Right hindlimb (tissue), 1 donor: Measurements from ENCODE around the gene LGALS3.
A peak's percentile ranks its signal among the peaks of the same experiment; 100 is the strongest.
"Not testable (repeated sequence)": the region's sequence is repeated elsewhere in the genome, so short reads cannot be mapped to it uniquely, and the experiment has no call there.

Experiments
- DNase-seq: peaks from one replicate; pipeline ENCODE4 v3.0.0-alpha.2; 2018

LGALS3 gene

DNA sequence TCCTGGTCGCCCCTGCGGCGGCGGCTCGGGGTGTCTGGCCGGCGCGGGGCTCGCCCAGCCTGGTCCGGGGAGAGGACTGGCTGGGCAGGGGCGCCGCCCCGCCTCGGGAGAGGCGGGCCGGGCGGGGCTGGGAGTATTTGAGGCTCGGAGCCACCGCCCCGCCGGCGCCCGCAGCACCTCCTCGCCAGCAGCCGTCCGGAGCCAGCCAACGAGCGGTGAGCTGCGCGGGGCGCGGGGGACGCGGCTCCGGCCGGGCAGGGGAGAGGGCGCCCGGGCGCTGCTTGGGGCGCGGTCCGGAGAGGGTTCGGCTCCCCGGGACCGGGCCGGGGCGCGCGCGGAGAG lies at the start of gene LGALS3:
TSS of gene LGALS3 (plus strand) at position 167 of the 342 bp plus-strand sequence. CDS start 8,122 bp downstream, outside the sequence.
- peak; percentile 67 for DNase-seq

DNA sequence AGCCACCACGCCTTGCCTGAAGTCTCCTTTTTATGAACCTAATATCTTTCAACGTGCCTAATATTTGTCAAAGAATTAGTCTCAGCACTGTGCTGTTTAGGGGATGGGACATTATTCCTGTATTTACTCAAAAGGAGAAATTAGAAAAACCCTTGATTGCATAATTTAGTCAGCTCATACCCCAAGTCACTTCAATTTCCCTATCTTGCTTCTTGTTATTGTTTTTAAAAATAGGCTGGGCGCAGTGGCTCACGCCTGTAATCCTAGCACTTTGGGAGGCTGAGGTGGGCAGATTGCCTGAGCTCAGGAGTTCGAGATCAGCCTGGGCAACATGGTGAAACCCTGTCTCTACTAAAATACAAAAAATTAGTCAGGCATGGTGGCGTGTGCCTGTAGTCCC lies 49.1 kb upstream of the LGALS3 start:
- DNase-seq: not testable (repeated sequence)

DNA sequence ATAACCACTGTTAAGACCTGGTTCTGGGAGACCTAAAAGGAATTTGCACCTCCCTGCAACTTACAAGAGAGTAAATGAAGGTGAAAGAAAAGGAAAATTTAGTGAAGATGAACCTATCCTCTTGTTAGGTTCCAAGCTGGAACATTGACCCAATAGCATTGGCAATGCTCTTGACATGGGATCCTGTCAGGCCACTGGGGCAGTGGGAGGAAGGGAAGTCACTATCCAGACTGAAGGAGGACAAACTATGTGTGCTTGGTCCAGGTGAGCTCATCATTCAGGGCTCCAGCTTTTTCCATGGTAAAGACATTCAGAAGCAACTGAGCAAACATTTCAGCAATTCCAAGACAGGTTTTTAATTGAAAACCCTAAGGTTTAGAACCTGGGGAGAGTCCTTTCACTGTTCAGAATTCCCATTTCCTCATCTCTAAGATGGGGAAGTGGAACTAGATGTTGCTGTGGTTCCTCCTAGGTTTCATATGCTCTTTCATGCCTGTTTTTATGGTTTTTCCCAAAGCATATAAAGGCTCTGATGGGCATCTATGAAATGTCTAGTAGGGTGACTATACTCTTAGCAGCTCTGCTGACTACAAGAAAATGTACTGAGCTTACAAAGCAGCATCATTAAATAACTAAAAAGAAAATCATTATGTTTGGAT lies 44.5 kb upstream of the LGALS3 start:
- no peak for DNase-seq

DNA sequence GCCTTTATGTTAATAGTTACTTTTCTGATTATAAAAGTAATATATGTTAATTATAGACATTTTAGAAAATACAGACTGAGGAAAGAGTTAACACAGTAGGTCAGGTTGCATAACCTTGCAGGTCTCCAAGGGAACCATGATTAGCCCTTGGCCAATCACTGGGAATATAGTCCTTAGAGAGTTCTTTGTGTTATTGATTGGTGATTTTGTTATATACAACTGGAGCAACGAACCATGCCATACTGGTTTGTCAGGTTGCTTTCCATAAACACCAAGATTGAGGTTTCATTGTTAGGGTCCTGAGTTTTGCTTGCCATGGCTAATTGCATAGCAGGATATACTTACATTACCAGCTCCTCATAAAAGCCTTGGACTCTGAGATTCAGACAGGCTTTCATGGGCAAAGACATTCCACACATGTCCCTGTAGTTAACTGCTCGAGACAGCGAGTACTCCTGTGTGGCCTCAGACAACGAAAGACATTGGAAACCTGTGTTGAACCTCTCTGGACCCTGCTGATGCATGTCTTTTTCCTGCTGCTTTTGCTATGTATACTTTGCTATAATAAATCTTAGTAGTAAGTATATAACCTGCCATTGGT lies 43.9 kb upstream of the LGALS3 start:
- no peak for DNase-seq

DNA sequence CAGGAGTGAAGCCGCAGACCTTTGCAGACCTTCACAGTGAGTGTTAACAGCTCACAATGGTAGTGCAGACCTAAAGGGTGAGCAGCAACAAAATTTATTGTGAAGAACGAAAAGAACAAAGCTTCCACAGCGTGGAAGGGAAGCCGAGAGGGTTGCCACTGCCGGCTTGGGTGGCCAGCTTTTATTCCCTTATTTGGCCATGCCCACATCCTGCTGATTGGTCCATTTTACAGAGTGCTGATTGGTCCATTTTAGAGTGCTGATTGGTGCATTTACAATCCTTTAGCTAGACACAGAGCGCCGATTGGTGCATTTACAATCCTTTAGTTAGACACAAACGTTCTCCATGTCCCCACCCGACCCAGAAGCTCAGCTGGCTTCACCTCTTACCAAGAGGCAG lies 42.1 kb upstream of the LGALS3 start:
- no peak for DNase-seq

DNA sequence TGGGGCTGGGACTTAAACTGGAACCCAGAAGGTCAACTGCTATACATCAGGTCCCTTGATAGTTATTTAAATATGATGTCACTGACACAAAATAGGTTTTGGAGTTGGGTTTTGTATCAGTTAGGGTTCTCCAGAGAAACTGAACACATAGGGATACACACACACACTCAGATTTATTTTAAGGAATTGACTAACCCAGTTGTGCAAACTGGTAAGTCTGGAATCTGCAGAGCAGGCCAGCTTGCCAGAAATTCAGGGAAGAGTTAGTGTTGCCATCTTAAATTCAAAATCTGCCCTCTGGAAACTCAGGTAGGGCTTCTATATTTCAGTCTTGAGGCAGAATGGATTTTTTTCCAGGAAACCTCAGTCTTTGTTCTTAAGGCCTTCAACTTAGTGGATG lies 40.7 kb upstream of the LGALS3 start:
- no peak for DNase-seq

DNA sequence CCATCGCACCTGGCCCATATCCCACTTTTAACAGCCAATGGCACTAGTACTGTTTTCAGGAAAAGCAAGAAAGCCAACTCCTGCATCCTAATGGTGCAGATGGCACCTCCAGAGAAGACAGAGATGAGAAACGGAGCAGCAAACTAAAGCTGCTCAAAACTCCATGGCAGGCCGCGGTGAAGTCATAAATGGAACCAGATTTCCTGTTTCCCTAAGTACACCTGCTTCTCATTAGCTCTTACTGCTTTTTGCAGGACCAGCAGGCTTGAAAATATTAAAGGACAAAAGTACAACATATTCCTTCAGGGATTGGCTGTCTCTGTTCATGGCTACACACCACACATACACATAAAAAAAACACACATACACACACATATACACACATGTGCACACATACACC lies 36.7 kb upstream of the LGALS3 start:
- peak; percentile 28 for DNase-seq

DNA sequence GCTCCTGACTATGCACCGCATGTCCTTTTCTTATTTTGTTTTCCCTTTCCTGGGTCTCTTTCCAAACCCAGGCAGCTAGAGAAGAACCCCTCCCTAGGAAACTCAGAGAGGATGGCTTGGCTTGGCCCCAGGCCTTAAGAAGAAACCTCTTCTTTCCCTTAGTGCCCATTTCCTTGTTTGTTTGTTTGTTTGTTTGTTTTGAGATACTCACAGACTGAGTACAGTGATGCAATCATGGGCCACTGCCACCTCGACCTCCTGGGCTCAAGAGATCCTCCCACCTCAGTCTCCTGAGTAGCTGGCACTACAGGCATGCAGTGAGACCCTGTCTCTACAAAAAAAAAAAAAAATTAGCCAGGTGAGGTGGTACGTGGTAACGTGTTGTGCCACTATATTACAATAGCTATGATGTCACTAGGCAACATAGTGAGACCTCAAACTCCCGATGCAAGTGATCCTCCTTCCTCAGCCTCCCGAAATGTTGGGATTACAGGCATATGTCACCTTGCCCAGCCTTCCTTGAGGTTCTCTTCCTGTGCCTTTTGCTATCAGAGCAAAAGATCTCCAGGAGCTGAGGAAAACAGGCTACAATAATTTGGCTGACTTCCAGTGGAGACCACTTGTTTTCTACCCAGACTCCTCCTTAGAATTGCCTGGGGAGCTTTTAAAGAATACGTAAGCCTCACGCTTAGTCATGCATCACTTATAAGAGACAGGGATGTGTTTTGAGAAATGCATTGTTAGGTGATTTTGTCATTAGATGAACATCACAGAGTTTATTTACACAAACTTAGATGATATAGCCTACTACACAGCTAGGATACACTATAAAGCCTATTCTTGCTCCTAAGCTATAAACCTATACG lies 34.5 kb upstream of the LGALS3 start:
- DNase-seq: no peak

DNA sequence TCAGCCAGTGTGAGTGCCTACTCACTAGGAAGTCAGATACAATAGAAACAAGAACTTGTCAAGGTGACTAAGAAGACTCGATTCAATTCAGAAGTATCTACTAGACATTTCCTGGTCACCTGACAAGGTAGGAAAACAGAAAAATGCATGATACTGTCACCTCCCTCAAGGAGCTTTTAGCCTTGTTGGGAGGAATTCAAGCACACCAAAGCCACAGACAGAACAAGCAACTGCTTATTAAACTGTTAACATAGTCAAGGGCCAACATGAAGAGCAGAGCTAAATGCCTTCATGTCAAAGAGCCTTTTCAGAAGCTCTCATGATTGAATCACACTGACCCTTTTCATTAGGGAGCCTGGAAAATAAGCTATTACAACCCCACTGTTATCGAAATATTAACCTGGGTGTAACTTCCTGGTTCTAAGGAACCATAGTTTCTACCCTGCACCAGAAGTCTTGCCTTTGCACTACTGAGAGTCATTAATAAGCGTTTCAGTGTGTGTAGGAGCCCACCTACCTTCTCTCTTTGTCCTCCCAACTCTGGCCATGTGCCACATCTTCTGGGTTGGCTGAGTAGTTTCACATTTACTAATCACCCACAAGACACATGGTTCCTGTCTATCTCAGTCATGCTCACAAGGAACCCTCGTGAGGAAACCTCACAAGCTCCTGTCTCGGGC lies 31.0 kb upstream of the LGALS3 start:
- no peak for DNase-seq

DNA sequence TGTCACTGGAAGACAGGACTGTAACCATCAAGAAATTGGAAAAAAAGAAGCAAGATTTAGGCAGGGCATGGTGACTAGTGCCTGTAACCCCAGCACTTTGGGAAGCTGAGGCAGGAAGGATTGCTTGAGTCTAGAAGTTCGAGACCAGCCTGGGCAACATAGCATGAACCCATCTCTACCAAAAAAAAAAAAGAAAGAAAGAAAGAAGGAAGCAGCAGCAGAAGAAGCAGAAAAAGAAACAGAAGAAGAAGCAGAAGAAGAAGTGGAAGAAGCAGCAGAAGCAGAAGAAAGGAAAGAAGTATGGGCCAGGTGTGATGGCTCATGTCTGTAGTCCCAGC lies 30.5 kb upstream of the LGALS3 start:
- no peak for DNase-seq

DNA sequence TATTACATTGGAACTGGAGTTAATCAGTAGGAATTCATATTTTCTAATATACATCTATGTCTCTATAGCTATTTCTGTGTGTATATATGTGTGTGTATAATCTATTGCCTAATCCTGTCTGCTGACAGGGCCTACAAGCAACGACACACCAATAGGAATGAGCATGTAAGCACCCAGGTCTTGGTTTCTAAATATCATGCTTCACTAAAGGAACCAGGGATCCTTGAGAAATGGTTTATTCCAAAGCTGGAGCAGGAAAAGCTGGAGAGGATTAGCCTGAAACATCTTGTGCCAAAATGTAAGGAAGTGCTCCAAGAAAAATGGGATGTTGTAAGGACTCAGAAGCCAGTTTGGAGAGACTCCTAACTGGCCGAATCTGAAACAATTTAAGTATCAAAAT lies 29.3 kb upstream of the LGALS3 start:
- DNase-seq: peak; percentile 44

DNA sequence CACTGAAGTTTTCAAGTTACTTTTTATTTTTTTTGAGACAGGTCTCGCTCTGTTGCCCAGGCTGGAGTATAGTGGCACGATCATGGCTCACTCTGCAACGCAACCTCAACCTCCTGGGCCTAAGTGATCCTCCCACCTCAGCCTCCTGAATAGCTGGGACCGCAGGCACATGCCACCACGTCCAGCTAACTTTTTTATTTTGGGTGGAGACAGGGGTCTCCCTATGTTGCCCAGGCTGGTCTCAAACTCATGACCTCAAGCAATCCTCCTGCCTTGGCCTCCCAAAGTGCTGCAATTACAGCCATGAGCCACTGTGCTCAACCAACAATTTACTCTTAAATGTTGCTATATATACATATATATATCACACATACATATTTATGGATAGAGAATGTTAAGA lies 27.4 kb upstream of the LGALS3 start:
- no peak for DNase-seq

DNA sequence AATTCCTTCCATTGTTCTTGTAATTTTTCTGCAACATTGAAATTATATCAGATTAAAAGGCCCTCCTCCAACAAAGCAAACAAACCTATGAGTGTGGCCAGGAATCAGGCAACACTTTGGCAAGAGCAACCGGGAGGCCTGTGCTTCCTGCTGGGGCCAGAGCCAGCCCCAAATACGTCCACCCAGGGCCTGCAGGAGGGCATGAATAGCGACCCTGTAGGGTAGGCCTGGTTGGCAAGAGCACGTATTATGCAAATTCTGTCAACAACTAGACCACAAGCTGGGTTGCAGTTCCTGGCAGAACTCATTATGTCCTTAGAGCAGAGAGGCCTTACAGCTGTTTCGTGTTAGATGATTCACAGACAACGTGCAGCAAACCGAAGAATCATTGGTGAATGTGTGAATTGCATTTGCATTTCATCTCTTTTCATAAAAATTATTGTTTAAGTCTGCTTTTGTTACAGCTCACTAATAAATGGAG lies 26.9 kb upstream of the LGALS3 start:
- DNase-seq: peak; percentile 81

DNA sequence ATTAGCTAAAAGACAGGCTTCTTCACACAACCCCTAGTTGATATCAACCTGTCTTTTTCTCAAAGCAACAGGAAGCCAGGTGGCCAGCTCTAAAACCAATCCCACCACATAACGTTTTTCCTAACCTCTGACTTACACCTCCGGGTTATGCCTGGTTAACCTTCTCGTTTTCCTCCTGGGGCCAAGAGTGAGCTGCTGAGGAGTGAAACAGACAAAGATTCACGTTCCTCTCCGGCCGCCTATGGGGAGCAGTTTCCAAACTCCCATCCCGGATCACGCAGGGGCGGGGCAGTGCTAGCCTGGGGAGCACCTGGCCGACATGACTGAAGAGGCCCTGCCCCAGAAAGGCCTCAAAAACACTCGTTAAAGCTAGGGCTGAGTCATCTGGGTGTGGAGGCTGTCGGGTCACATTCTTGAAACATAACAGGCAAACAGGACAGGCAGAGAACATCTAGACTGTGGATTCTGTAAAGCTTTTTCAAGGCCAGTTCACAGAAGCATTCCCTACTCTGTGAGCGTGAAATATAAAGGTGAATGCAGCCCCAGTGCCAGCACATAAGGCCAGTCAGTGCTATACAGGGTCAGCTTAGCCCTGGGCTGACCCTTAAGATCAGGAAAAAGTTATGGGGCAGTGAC lies 25.9 kb upstream of the LGALS3 start:
- peak; percentile 73 for DNase-seq

DNA sequence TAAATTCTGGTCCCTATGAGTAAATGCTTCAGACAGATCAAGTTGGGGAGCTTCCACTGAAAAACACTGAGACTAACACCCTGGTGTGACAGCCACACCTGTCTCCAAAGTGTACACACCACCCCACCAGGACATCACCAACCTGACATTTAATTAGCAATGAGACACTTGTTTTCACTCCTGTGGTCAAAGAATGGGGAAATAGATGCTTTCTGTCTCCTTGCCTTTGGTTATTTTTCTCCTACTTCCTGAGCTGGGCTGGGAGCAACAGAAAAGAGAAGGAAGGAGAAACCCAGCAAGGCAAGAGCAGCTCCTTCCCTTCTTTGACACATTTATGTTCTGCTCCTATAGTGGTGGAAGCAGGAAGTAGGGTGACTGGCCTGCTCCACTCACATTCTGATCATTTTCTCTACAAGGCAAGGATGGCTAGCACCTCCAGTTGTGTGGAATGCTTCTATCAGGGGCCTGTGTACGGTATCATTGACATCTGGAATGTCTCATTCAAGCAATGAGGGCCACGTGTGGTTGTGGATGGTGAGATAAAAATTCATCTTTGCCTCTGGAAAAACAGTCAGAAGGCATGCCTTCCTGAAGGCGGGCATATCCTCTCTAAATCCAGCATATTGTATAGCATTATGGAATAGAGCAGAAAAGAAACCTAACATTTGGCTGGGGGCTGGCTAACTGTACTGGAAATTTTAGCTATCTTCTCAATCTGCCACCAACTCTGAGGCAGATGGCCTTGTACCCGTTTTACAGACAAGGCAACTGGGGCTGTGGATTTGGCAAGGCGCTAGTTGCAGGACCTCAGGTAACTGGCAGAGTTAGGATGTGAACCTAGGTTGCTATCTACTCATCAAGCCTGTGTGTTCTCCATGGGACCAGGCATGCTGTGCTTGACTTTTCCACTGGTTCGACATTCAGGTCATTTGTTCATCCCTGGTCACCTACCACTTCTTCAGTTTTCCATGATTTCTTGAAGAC lies 24.8 kb upstream of the LGALS3 start:
- no peak for DNase-seq

DNA sequence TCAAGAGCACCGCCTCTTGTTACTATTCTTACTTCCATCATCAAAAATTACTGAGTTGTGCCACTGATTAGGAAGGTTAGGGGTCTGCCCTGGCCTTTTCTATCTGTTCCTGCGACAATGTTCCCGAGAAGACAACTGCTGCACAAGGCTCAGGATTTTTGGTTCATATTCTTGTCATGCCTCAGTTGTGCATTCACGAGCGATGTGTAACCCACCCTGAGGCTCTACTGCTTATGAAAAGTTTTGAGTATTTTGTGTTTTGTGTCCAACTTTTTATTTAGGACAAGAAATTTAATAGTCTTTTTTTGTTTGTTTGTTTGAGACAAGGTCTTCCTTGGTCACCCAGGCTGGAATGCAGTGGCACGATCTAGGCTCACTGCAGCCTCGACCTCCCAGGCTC lies 23.1 kb upstream of the LGALS3 start:
- no peak for DNase-seq

DNA sequence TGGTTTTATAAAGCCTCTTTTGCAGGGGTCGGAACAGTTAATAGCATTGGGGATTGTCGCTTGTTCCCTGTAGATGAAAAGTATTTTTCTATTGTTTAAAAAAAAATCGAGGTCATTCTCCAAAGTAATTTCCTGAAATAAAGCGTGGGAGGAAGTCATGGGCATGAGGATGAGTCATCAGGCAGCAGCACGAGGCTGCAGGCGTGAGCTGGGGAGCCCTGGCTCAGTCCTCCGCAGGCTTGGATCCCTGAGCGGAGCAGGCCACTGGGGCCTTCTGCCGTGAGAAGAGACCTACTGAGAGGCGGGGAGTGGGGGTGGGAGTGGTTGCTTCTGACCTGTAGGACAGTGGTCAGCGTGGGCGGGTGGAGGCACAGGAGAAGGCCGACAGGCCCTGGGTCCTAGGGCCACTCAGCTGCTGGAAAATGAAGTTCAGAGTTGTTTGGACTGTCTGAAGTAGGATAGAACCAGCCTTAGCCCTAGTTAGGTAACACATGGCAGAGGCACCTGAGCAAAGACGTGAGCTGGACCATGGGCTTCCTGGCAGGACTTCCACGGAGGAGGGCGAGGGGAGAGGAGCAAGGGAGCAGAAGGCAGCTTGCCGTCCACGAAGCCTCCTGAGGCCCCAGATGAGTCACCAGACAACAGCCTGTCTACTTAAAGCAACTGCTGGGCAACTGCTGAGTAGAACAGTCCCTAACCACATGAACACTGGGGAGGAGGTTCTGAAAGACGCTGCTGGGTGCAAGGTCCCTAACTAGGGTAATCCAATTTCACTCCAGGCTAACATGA lies 21.1 kb upstream of the LGALS3 start:
- DNase-seq: peak; percentile 77

DNA sequence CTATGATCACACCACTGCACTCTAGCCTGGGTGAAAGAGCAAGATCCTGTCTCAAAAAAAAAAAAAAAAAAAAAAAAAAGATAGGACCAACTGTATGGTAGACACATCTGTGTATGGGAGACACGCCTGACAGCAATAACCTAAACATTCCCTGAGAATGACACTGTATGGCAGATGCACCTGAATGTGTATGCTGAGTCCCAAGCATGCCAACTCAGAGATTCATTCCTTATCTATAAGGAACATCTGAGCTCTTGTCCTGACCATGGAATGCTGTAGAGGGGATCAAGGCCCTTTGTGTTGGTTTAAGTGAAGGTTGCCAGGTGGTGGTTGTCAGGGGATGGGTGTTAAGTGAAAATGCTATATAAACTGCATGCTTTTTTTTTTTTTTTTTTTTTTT lies 19.2 kb upstream of the LGALS3 start:
- no peak for DNase-seq

DNA sequence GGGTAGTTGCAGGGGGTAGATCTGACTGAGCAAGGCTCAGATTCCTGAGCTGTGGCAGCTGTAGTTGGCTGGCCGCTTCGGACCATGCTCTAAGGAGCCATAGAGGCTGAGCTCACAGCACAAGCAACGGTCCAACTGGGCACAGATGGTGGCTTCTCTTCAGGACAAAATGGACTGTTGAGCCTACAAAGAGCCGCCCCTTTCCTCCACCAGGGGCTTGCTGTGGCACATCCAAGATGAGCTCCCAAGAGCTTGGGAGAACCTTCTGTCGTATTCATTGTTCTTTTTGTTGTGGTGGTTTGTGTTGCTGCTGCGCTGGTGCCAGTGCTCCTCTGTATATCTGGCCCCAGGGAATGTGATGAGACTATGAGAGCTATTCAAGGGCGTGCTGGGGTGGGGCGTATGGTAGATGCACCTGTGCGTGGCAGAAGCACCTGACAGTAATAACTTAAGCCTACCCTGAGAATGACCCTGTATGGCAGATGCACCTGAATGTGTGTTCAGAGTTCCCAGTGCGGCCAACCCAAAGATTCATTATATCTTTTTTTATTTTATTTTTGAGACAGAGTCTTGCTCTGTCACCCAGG lies 17.8 kb upstream of the LGALS3 start:
- DNase-seq: no peak

DNA sequence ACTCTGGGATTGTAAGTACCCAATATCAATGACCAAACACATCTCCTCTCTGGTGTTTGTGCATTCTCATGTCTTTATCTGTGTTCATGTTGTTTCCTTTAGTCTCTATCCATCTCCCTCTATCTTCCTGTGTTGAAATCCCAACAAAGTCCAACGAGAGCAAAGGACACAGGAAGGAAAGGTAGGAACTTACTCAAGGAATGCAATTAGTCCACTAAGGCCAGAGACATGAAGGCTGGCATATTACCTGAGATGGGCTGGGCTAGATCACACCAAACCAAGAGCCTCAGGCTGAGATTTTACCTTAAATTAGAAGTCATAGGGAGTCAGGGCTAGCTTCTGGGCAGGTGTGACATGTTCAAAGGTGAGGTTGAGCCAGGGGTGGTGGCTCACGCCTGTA lies 14.3 kb upstream of the LGALS3 start:
- DNase-seq: no peak

DNA sequence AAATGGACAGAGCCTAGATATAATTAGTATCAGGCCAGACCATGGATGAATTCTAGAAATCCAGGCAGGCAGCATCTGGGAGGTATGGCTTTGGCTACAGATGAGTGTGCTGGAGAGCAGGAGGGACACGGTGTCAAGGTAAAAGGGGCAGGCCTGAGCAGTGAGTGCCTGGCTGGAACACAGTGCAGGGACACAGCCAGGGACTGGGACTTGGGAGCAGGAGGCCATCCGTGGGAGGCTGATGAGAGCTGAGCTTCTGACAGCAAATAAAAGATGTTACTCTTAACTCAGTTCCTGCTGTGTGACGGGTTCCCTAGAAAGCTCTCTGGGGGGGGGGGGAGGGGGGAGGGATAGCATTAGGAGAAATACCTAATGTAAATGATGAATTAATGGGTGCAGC lies 13.6 kb upstream of the LGALS3 start:
- no peak for DNase-seq
